SK-N-SH (cell line): ENCODE measurements around the gene KCTD14. TPM values are rescaled to one million over a fixed set of nuclear protein-coding genes. Genes with fewer than 3 reads are reported as not detected.

Experiments
- CTCF ChIA-PET: fragments of 300-600, 350-600 bp; formaldehyde crosslinking; extraction: SDS; loops from one replicate; lab custom pipeline; 2021; lab: Yijun Ruan, JAX
- POLR2A ChIA-PET: fragments of 350-600 bp; sonication (Branson Sonifier 250); formaldehyde crosslinking; extraction: SDS; loops from one replicate; lab custom pipeline; 2020; ENCODE audit warnings: antibody characterized with exemption, inconsistent platforms; lab: Yijun Ruan, JAX
- DNase-seq: peaks from one replicate; pipeline ENCODE4 v3.0.0; 2012
- H2AFZ ChIP-seq: fragments of 200-600 bp; sonication (generic); 2 replicates; pipeline ENCODE4 v1.8.1; 2016; ENCODE audit warnings: antibody characterized with exemption, mild to moderate bottlenecking, low read depth
- H3F3A ChIP-seq: fragments of 200-600 bp; sonication (generic); replicated peaks from 2 replicates; pipeline ENCODE3; 2016; ENCODE audit warnings: antibody characterized with exemption, mild to moderate bottlenecking; ENCODE audit not compliant: insufficient read depth
- H3K27ac ChIP-seq, 2 experiments: fragments of 200-500 bp in 1 of 2; fragments of 200-600 bp in 1 of 2; sonication (Bioruptor generic) in 1 of 2; sonication (generic), shearing (Covaris generic) in 1 of 2; 2 replicates each; pipeline versions ENCODE4 v1.5.1 to v1.6.1; 2014 to 2016; ENCODE audit warnings: low read depth in 2 of 2, inconsistent platforms in 1 of 2, low read length in 1 of 2, mild to moderate bottlenecking in 1 of 2, mixed read lengths in 1 of 2
- H3K27me3 ChIP-seq: fragments of 200-600 bp; sonication (generic), shearing (Covaris generic); 2 replicates; pipeline ENCODE4 v1.6.1; 2016; ENCODE audit warnings: mixed run types; ENCODE audit not compliant: insufficient read depth
- H3K36me3 ChIP-seq, 2 experiments: fragments of 200-500 bp in 1 of 2; fragments of 200-600 bp in 1 of 2; sonication (Bioruptor generic) in 1 of 2; sonication (generic) in 1 of 2; replicated peaks in 1 of 2; 2 replicates each; pipeline versions ENCODE3 to v1.5.1; 2014 to 2016; ENCODE audit warnings: low read length in 1 of 2, mild to moderate bottlenecking in 1 of 2; ENCODE audit not compliant: insufficient read depth in 2 of 2, control insufficient read depth in 1 of 2
- H3K4me1 ChIP-seq, 2 experiments: fragments of 200-500 bp in 1 of 2; fragments of 200-600 bp in 1 of 2; sonication (Bioruptor generic) in 1 of 2; sonication (generic), shearing (Covaris generic) in 1 of 2; 2 replicates each; pipeline versions ENCODE4 v1.5.1 to v1.6.1; 2014 to 2016; ENCODE audit warnings: low read depth in 1 of 2, low read length in 1 of 2, mixed run types in 1 of 2; ENCODE audit not compliant: insufficient read depth in 2 of 2, control insufficient read depth in 1 of 2
- H3K4me2 ChIP-seq: fragments of 200-600 bp; sonication (generic), shearing (Covaris generic); 2 replicates; pipeline ENCODE4 v1.6.1; 2017; ENCODE audit warnings: mixed run types
- H3K4me3 ChIP-seq, 2 experiments: fragments of 200-500 bp in 1 of 2; fragments of 200-600 bp in 1 of 2; sonication (Bioruptor generic) in 1 of 2; sonication (generic), shearing (Covaris generic) in 1 of 2; 2 replicates each; pipeline versions ENCODE4 v1.5.1 to v1.8.1; 2014 to 2016; ENCODE audit warnings: low read depth in 2 of 2, inconsistent platforms in 1 of 2, low read length in 1 of 2, mild to moderate bottlenecking in 1 of 2, mixed read lengths in 1 of 2, moderate library complexity in 1 of 2
- H3K79me2 ChIP-seq: fragments of 200-600 bp; sonication (generic); 2 replicates; pipeline ENCODE4 v1.8.1; 2017; ENCODE audit warnings: mild to moderate bottlenecking; ENCODE audit not compliant: insufficient read depth
- H3K9ac ChIP-seq: fragments of 200-600 bp; sonication (generic); 2 replicates; pipeline ENCODE4 v1.6.1; 2017; ENCODE audit warnings: mixed run types
- H3K9me2 ChIP-seq: fragments of 200-600 bp; sonication (generic); 2 replicates; pipeline ENCODE4 v1.6.1; 2017; ENCODE audit warnings: mixed run types
- H3K9me3 ChIP-seq: fragments of 200-600 bp; sonication (generic); 2 replicates; pipeline ENCODE4 v1.6.1; 2017; ENCODE audit warnings: mixed run types, mild to moderate bottlenecking, moderate library complexity
- H4K20me1 ChIP-seq: fragments of 200-600 bp; sonication (generic); 2 replicates; pipeline ENCODE4 v1.6.1; 2017; ENCODE audit warnings: mild to moderate bottlenecking, mixed run types; ENCODE audit not compliant: insufficient read depth
- CTCF ChIP-seq: fragments of 200-600 bp; sonication (generic); IDR thresholded peaks from 2 replicates; pipeline ENCODE4 v1.6.1; 2017; ENCODE audit warnings: antibody characterized with exemption, mild to moderate bottlenecking, moderate library complexity
- ELF1 ChIP-seq: IDR thresholded peaks from 2 replicates; pipeline ENCODE4 v1.4.0; 2012
- EP300 ChIP-seq, 2 experiments: IDR thresholded peaks; 2 replicates each; pipeline versions ENCODE4 v1.4.0 to v1.6.1; 2012; ENCODE audit warnings: borderline replicate concordance in 1 of 2, low read depth in 1 of 2, low read length in 1 of 2
- FOSL2 ChIP-seq: IDR thresholded peaks from 2 replicates; pipeline ENCODE4 v1.4.0; 2012; ENCODE audit warnings: low read depth, mild to moderate bottlenecking, moderate library complexity, borderline replicate concordance
- FOXJ3 ChIP-seq: sonication (generic); formaldehyde crosslinking; IDR thresholded peaks from 2 replicates; pipeline ENCODE4 v1.5.1; 2020; ENCODE audit warnings: mild to moderate bottlenecking, missing genetic modification reagents
- GABPA ChIP-seq: IDR thresholded peaks from 2 replicates; pipeline ENCODE4 v1.4.0; 2012; ENCODE audit warnings: low read depth, mild to moderate bottlenecking
- JUND ChIP-seq: IDR thresholded peaks from 2 replicates; pipeline ENCODE4 v1.4.0; 2012
- MAX ChIP-seq: IDR thresholded peaks from 2 replicates; pipeline ENCODE4 v1.4.0; 2012; ENCODE audit warnings: low read depth
- MEF2A ChIP-seq: IDR thresholded peaks from 2 replicates; pipeline ENCODE4 v1.4.0; 2012; ENCODE audit warnings: low read depth, borderline replicate concordance
- MXI1 ChIP-seq: IDR thresholded peaks from 2 replicates; pipeline ENCODE4 v1.6.1; 2012; ENCODE audit warnings: mild to moderate bottlenecking, low read depth, low read length, improper control_type of control experiment
- NFIC ChIP-seq: IDR thresholded peaks from 2 replicates; pipeline ENCODE4 v1.4.0; 2012; ENCODE audit warnings: borderline replicate concordance
- NRF1 ChIP-seq: IDR thresholded peaks from 2 replicates; pipeline ENCODE4 v1.6.1; 2012; ENCODE audit warnings: low read depth, mild to moderate bottlenecking, low read length
- POLR2AphosphoS5 ChIP-seq: IDR thresholded peaks from 2 replicates; pipeline ENCODE4 v1.6.1; 2012; ENCODE audit warnings: low read depth, low read length
- RFX5 ChIP-seq: IDR thresholded peaks from 2 replicates; pipeline ENCODE4 v1.6.1; 2012; ENCODE audit warnings: mild to moderate bottlenecking, improper control_type of control experiment, low read length
- RXRA ChIP-seq: IDR thresholded peaks from 2 replicates; pipeline ENCODE4 v1.4.0; 2012; ENCODE audit warnings: low read depth, mild to moderate bottlenecking, borderline replicate concordance
- SIN3A ChIP-seq: IDR thresholded peaks from 2 replicates; pipeline ENCODE4 v1.6.1; 2012; ENCODE audit warnings: low read depth, mild to moderate bottlenecking, low read length, moderate library complexity, borderline replicate concordance
- SMC3 ChIP-seq: IDR thresholded peaks from 2 replicates; pipeline ENCODE4 v1.6.1; 2012; ENCODE audit warnings: low read depth, low read length, improper control_type of control experiment
- TAF1 ChIP-seq: IDR thresholded peaks from 2 replicates; pipeline ENCODE4 v1.6.1; 2012; ENCODE audit warnings: low read depth, mild to moderate bottlenecking, low read length, moderate library complexity, borderline replicate concordance
- TCF12 ChIP-seq: IDR thresholded peaks from 2 replicates; pipeline ENCODE4 v1.4.0; 2012
- TEAD4 ChIP-seq: IDR thresholded peaks from 2 replicates; pipeline ENCODE4 v1.4.0; 2012; ENCODE audit warnings: mild to moderate bottlenecking, borderline replicate concordance; ENCODE audit not compliant: insufficient read depth
- USF1 ChIP-seq: IDR thresholded peaks from 2 replicates; pipeline ENCODE4 v1.4.0; 2012; ENCODE audit warnings: low read depth, borderline replicate concordance
- YY1 ChIP-seq: IDR thresholded peaks from 2 replicates; pipeline ENCODE4 v1.4.0; 2012; ENCODE audit warnings: low read depth, mild to moderate bottlenecking
- WGBS: methylation state at CpG from one replicate; pipeline ENCODE4 v1.1.6; 2017; ENCODE audit warnings: low lambda C conversion rate; 5-methylcytosine and 5-hydroxymethylcytosine counted together
- polyA plus RNA-seq, 3 experiments: library from polyadenylated mRNA; depleted of rRNA; stranded (reverse); fragments of >200 nt; gene quantifications; 2 replicates each; pipeline ENCODE4 v1.2.3, GENCODE V29; 2012

Gene KCTD14
- polyA plus RNA-seq, 1 of the 3 experiments (the other 2 are of a cell fraction): 0.25 TPM

- Histone ChIP-seq H3K4me2 (peak overlapping the region; percentile 87), H3K27ac (peak overlapping the region; percentile 92 to 100), H3K36me3 (no peaks in the 10 kb centered on the region), H2AFZ (peak overlapping the region; percentile 98), H3K4me3 (no peak overlapping the region), H3K27me3 (no peaks in the 10 kb centered on the region), H3K4me1 (peaks cover 32 to 34% of the 10 kb centered on the region in 2 experiments; a peak in 3 of 4 replicates), H3K9me3 (no peaks in the 10 kb centered on the region), H3K9ac (peak overlapping the region; percentile 96), H3K79me2 (peaks cover 9% of the 10 kb centered on the region; the same call in 1 of the 2 replicates), H3K9me2 (no peaks in the 10 kb centered on the region), H3F3A (peaks cover 23% of the 10 kb centered on the region), H4K20me1 (no peaks in the 10 kb centered on the region)
- DNase-seq: no peak
- CTCF ChIA-PET: interaction anchor here (1.6 kb wide), 1 partner anchor 42 kb away, joined by 6 read pairs; no protein-coding TSS in a partner anchor
- TF ChIP-seq SMC3 (no peak), MAX (peak; percentile 10; the same call in 1 of the 2 replicates), FOSL2 (peak; percentile 25; the same call in 1 of the 2 replicates), ELF1 (no peak), JUND (0 out of 2 replicates have a peak, but pooled peaks have one; percentile 15), TEAD4 (no peak)
- 83% methylated on average over 15 of the region's 15 CpGs for WGBS
- POLR2A ChIA-PET: interaction anchor here (1.2 to 1.9 kb wide), 3 partner anchors 10 to 46 kb away, joined by 4 to 9 read pairs (median 4); partner anchors contain the start of gene INTS4
Observed at GRCh38 chr11:78040691-78041379, 17.8 kb upstream of the KCTD14 start.

GRCh38 chr11:78039919-78040671, 17.0 kb upstream of the KCTD14 start:
- H3K36me3 ChIP-seq: no peaks in the 10 kb centered on the region
- H3K27ac ChIP-seq: peak overlapping the region; percentile 92 to 100
- no peaks in the 10 kb centered on the region for H3K27me3 ChIP-seq
- ChIA-PET POLR2A (interaction anchor here (1.2 to 1.9 kb wide), 2 partner anchors 9 to 46 kb away, joined by 4 to 9 read pairs; partner anchors contain the start of gene INTS4), CTCF (interaction anchor here (1.0 to 1.6 kb wide), 3 partner anchors 8 to 264 kb away, joined by 3 to 6 read pairs (median 4); no protein-coding TSS in a partner anchor)
- H3K9me3 ChIP-seq: no peaks in the 10 kb centered on the region
- H3K4me1 ChIP-seq: peaks cover 27 to 31% of the 10 kb centered on the region in 2 experiments; a peak in 3 of 4 replicates
- peak overlapping the region; percentile 96 for H3K9ac ChIP-seq
- 6% methylated on average over 7 of the region's 7 CpGs for WGBS
- peaks cover 23% of the 10 kb centered on the region for H3F3A ChIP-seq
- peak overlapping the region in 1 of 2 experiments; percentile 54; a peak in 2 of 4 replicates for H3K4me3 ChIP-seq
- no peaks in the 10 kb centered on the region for H4K20me1 ChIP-seq
- H3K9me2 ChIP-seq: no peaks in the 10 kb centered on the region
- peak overlapping the region; percentile 98 for H2AFZ ChIP-seq
- peak; percentile 84 for DNase-seq
- peak overlapping the region; percentile 87 for H3K4me2 ChIP-seq
- peaks cover 9% of the 10 kb centered on the region; the same call in 1 of the 2 replicates for H3K79me2 ChIP-seq
- peak; percentile 70; the same call in 1 of the 2 replicates for TF ChIP-seq FOXJ3 (CRISPR knock-in tag)
- peak; percentile 57; the same call in 1 of the 2 replicates for TF ChIP-seq FOSL2
- TF ChIP-seq YY1: peak; percentile 75
- 0 out of 2 replicates have a peak, but pooled peaks have one; percentile 37 for TF ChIP-seq SIN3A
- TF ChIP-seq CTCF: no peak
- 0 out of 2 replicates have a peak, but pooled peaks have one; percentile 37 for TF ChIP-seq TAF1
- TF ChIP-seq RFX5: no peak
- TF ChIP-seq MEF2A: no peak
- peak; percentile 73 for TF ChIP-seq ELF1
- peak; percentile 69; the same call in 1 of the 2 replicates for TF ChIP-seq POLR2AphosphoS5
- peak in 1 of 2 experiments; percentile 78; a peak in 1 of 4 replicates for TF ChIP-seq EP300 (IDR thresholded peaks at IDR 0.05; ENCODE audit: borderline replicate concordance in 1 of 2, low read depth in 1 of 2, low read length in 1 of 2)
- TF ChIP-seq GABPA: peak; percentile 54
- peak; percentile 70; the same call in 1 of the 2 replicates for TF ChIP-seq MAX
- TF ChIP-seq MXI1: peak; percentile 40; the same call in 1 of the 2 replicates
- TF ChIP-seq USF1: no peak
- no peak for TF ChIP-seq NRF1
- peak; percentile 73; the same call in 1 of the 2 replicates for TF ChIP-seq RXRA
- peak; percentile 63 for TF ChIP-seq TEAD4
- TF ChIP-seq TCF12: peak; percentile 54; the same call in 1 of the 2 replicates
- peak; percentile 67 for TF ChIP-seq JUND
- TF ChIP-seq NFIC: peak; percentile 98
